PC-9 (cell line): ENCODE measurements around the gene BRD3OS. TPM values are rescaled to one million over a fixed set of nuclear protein-coding genes. Genes with fewer than 3 reads are reported as not detected.
A peak's percentile ranks its signal among the peaks of the same experiment; 100 is the strongest.

Experiments used
- BruUV-seq: library from RNA; stranded (reverse); fragments of 400-500 nt; replicated peaks from 2 replicates; lab custom pipeline; 2021; lab: Mats Ljungman, UMichigan
- CTCF ChIA-PET: fragments of 300-600 bp; sonication (Branson Sonifier 250); formaldehyde crosslinking; loops from one replicate; lab custom pipeline; 2022; ENCODE audit warnings: antibody characterized with exemption; lab: Charles Lee
- POLR2A ChIA-PET: fragments of 300-600 bp; sonication (Branson Sonifier 250); formaldehyde crosslinking; loops from one replicate; lab custom pipeline; 2022; ENCODE audit warnings: antibody characterized with exemption; ENCODE audit not compliant: unreplicated experiment; lab: Charles Lee
- DNase-seq, 2 experiments: peaks; one replicate each; pipeline versions ENCODE4 v3.0.0 to v3.0.0-alpha.2; 2015 to 2022; ENCODE audit warnings: mixed read lengths in 1 of 2
- H2AFZ ChIP-seq: fragments of 200-600 bp; sonication (generic); 2 replicates; pipeline ENCODE4 v1.8.1; 2017; ENCODE audit warnings: antibody characterized with exemption
- H3F3A ChIP-seq: fragments of 200-600 bp; sonication (generic); 2 replicates; pipeline ENCODE4 v1.8.1; 2017; ENCODE audit warnings: antibody characterized with exemption, mild to moderate bottlenecking, low read depth; ENCODE audit not compliant: insufficient read depth
- H3K27ac ChIP-seq: fragments of 200-600 bp; sonication (generic); 2 replicates; pipeline ENCODE4 v1.6.1; 2016; ENCODE audit warnings: mixed run types
- H3K27me3 ChIP-seq: fragments of 200-600 bp; sonication (generic); 2 replicates; pipeline ENCODE4 v1.6.1; 2016; ENCODE audit warnings: low read depth, mixed run types; ENCODE audit not compliant: insufficient read depth
- H3K36me3 ChIP-seq: fragments of 200-600 bp; sonication (generic); 2 replicates; pipeline ENCODE4 v1.6.1; 2016; ENCODE audit warnings: low read depth, mixed run types
- H3K4me1 ChIP-seq: fragments of 200-600 bp; sonication (generic); replicated peaks from 2 replicates; pipeline ENCODE4 v1.6.1; 2016; ENCODE audit warnings: mixed run types; ENCODE audit not compliant: insufficient read depth
- H3K4me2 ChIP-seq: fragments of 200-600 bp; sonication (generic); 2 replicates; pipeline ENCODE4 v1.6.1; 2017; ENCODE audit warnings: mixed run types
- H3K4me3 ChIP-seq: fragments of 200-600 bp; sonication (generic); 2 replicates; pipeline ENCODE4 v1.6.1; 2016; ENCODE audit warnings: mixed run types
- H3K79me2 ChIP-seq: fragments of 200-600 bp; sonication (generic); 2 replicates; pipeline ENCODE4 v1.6.1; 2017; ENCODE audit warnings: low read depth, mixed run types
- H3K9me2 ChIP-seq: fragments of 200-600 bp; sonication (generic); 2 replicates; pipeline ENCODE4 v1.8.1; 2017; ENCODE audit warnings: mild to moderate bottlenecking; ENCODE audit not compliant: insufficient read depth
- H3K9me3 ChIP-seq: fragments of 200-600 bp; sonication (generic); 2 replicates; pipeline ENCODE4 v1.8.1; 2016; ENCODE audit warnings: low read depth; ENCODE audit not compliant: insufficient read depth
- H4K20me1 ChIP-seq: fragments of 200-600 bp; sonication (generic); 2 replicates; pipeline ENCODE4 v1.8.1; 2017; ENCODE audit not compliant: insufficient read depth
- CTCF ChIP-seq: fragments of 200-600 bp; sonication (generic); conservative IDR thresholded peaks from 2 replicates; pipeline ENCODE4 v1.6.1; 2017; ENCODE audit warnings: mixed run types, antibody characterized with exemption, mild to moderate bottlenecking, moderate library complexity
- EZH2 ChIP-seq: fragments of 200-600 bp; sonication (generic); IDR thresholded peaks from 2 replicates; pipeline ENCODE4 v1.8.0; 2017; ENCODE audit warnings: antibody characterized with exemption, low read depth
- intact Hi-C: fragments of 100-400 bp; cut with micrococcal nuclease; formaldehyde crosslinking; loops from one replicate; pipeline ENCODE4 v1.10.0; 2022; ENCODE audit not compliant: unreplicated experiment
- total RNA-seq: library from RNA; stranded (reverse); gene quantifications from 2 replicates; pipeline ENCODE4 v1.2.3, GENCODE V29; 2021

The BRD3OS gene
- total RNA-seq, 1 experiment from 2014 or later: 26.2 TPM

GRCh38 chr9:134066526-134066912, 41.2 kb downstream of the BRD3OS start:
- Histone ChIP-seq H3K4me2 (peak overlapping the region; percentile 99), H3F3A (peaks cover 13% of the 10 kb centered on the region), H3K4me3 (peak overlapping the region; percentile 68), H4K20me1 (peaks cover 47% of the 10 kb centered on the region), H3K27me3 (peaks cover 26% of the 10 kb centered on the region), H3K79me2 (peaks cover 54% of the 10 kb centered on the region), H3K27ac (0 out of 2 replicates have a peak overlapping the region, but pooled peaks have one; percentile 10), H3K9me3 (no peaks in the 10 kb centered on the region), H3K9me2 (no peaks in the 10 kb centered on the region), H3K36me3 (no peaks in the 10 kb centered on the region), H2AFZ (peak overlapping the region; percentile 53; the same call in 1 of the 2 replicates), H3K4me1 (peaks cover 13% of the 10 kb centered on the region)
- CTCF ChIA-PET: interaction anchor here (1.1 kb wide), 1 partner anchor 11 kb away, joined by 3 read pairs; no protein-coding TSS in a partner anchor
- intact Hi-C loops: loop anchor here (1.0 to 2.0 kb wide), 3 partner anchors 10 to 72 kb away; no protein-coding TSS in a partner anchor
- no peak for DNase-seq
- POLR2A ChIA-PET: no interaction called here
- TF ChIP-seq EZH2: no peak
- TF ChIP-seq CTCF: no peak
- no TSS peak for BruUV-seq

GRCh38 chr9:134066913-134067851, 41.9 kb downstream of the BRD3OS start:
- POLR2A ChIA-PET: no interaction called here
- no peak for TF ChIP-seq CTCF
- TF ChIP-seq EZH2: no peak
- CTCF ChIA-PET: interaction anchor here (1.1 kb wide), 1 partner anchor 12 kb away, joined by 3 read pairs; no protein-coding TSS in a partner anchor

GRCh38 chr9:134067904-134068743, 42.8 kb downstream of the BRD3OS start, which contains the start of gene BRD3:
TSS of gene BRD3 (minus strand) at chr9:134068026. CDS start at chr9:134053477, 14,549 bp downstream.
- peaks cover 40% of the 10 kb centered on the region for H3K79me2 ChIP-seq
- intact Hi-C loops: loop anchor here (2.0 kb wide), 2 partner anchors 67 to 73 kb away; no protein-coding TSS in a partner anchor
- ChIA-PET POLR2A (no interaction called here), CTCF (interaction anchor here (0.6 kb wide), 1 partner anchor 617 kb away, joined by 3 read pairs; no protein-coding TSS in a partner anchor)
- H3K36me3 ChIP-seq: no peaks in the 10 kb centered on the region
- peak within 1 kb of the TSS; percentile 87 for H2AFZ ChIP-seq
- H3K4me2 ChIP-seq: peak within 1 kb of the TSS; percentile 99
- H3K27me3 ChIP-seq: peaks cover 42% of the 10 kb centered on the region
- H3K4me3 ChIP-seq: peak within 1 kb of the TSS; percentile 68
- H3F3A ChIP-seq: peaks cover 13% of the 10 kb centered on the region
- TF ChIP-seq EZH2 (no peak), CTCF (no peak)
- no peak within 1 kb of the TSS for H3K27ac ChIP-seq
- H3K4me1 ChIP-seq: peaks cover 13% of the 10 kb centered on the region
- peaks cover 34% of the 10 kb centered on the region for H4K20me1 ChIP-seq
- peak; percentile 57 to 90 for DNase-seq
- no TSS peak for BruUV-seq
- no peaks in the 10 kb centered on the region for H3K9me2 ChIP-seq
- H3K9me3 ChIP-seq: no peaks in the 10 kb centered on the region

More at GRCh38 chr9:134066913-134067851, 41.9 kb downstream of the BRD3OS start:
- H3K9me2 ChIP-seq: no peaks in the 10 kb centered on the region
- H2AFZ ChIP-seq: peak overlapping the region; percentile 53; the same call in 1 of the 2 replicates
- peak overlapping the region; percentile 99 for H3K4me2 ChIP-seq
- H3K79me2 ChIP-seq: peaks cover 50% of the 10 kb centered on the region
- no peaks in the 10 kb centered on the region for H3K9me3 ChIP-seq
- DNase-seq: no peak
- H3K36me3 ChIP-seq: no peaks in the 10 kb centered on the region
- BruUV-seq: no TSS peak
- H3F3A ChIP-seq: peaks cover 13% of the 10 kb centered on the region
- H3K4me1 ChIP-seq: peaks cover 13% of the 10 kb centered on the region
- intact Hi-C loops: loop anchor here (1.0 to 2.0 kb wide), 3 partner anchors 11 to 72 kb away; no protein-coding TSS in a partner anchor
- peaks cover 42% of the 10 kb centered on the region for H4K20me1 ChIP-seq
- H3K4me3 ChIP-seq: peak overlapping the region; percentile 68
- H3K27me3 ChIP-seq: peaks cover 33% of the 10 kb centered on the region
- H3K27ac ChIP-seq: no peak overlapping the region
